Cardiac fibroblast (primary cell): ENCODE results near the gene COLEC12.

Experiments
- DNase-seq, 2 donors: peaks; one replicate each; pipeline versions ENCODE4 v3.0.0 to v3.0.0-alpha.2; 2010; ENCODE audit warnings: low read depth in 2 of 2
- H3K4me3 ChIP-seq, 2 donors: replicated peaks in 1 of 2; 1 replicate in 1 of 2; 2 replicates in 1 of 2; pipeline ENCODE4 v1.5.1; 2011; ENCODE audit warnings: low read depth in 2 of 2, low read length in 2 of 2, mild to moderate bottlenecking in 2 of 2, moderate library complexity in 1 of 2
- TF ChIP-seq, protein P1 (sequence below): IDR thresholded peaks from one replicate; pipeline ENCODE4 v1.5.1; 2011; ENCODE audit warnings: low read depth, mild to moderate bottlenecking, low read length, inconsistent platforms

COLEC12 gene

GRCh38 chr18:518081-518480, 17.6 kb upstream of the COLEC12 start:
- TF ChIP-seq, protein P1, sequence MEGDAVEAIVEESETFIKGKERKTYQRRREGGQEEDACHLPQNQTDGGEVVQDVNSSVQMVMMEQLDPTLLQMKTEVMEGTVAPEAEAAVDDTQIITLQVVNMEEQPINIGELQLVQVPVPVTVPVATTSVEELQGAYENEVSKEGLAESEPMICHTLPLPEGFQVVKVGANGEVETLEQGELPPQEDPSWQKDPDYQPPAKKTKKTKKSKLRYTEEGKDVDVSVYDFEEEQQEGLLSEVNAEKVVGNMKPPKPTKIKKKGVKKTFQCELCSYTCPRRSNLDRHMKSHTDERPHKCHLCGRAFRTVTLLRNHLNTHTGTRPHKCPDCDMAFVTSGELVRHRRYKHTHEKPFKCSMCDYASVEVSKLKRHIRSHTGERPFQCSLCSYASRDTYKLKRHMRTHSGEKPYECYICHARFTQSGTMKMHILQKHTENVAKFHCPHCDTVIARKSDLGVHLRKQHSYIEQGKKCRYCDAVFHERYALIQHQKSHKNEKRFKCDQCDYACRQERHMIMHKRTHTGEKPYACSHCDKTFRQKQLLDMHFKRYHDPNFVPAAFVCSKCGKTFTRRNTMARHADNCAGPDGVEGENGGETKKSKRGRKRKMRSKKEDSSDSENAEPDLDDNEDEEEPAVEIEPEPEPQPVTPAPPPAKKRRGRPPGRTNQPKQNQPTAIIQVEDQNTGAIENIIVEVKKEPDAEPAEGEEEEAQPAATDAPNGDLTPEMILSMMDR = no peak

DNA sequence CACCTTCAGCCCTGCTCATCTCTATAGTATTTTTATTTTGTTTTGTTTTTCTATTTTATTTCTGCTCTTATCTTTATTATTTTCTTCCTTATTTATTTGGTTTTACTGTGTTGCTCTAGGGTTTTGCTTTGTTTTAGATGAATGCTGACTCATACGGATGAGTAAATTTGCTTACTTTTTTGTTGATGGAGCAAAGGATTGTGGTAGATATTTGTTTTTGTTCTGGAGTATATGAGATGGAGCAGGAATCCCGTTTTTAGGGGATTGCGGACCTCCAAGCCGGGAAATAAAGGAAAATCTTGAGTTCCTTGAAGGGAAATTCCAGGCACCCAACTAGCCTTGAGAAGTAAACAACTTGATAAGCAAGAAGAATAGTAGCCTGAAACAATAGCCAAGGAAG, 15.3 kb upstream of the COLEC12 start:
- peak in 1 of 2 donors; percentile 38 for DNase-seq
- no peak overlapping the region for H3K4me3 ChIP-seq
- TF ChIP-seq, protein P1 = no peak

More at GRCh38 chr18:518081-518480, 17.6 kb upstream of the COLEC12 start:
- no peak overlapping the region for H3K4me3 ChIP-seq
- DNase-seq = peak; percentile 33 to 61

DNA sequence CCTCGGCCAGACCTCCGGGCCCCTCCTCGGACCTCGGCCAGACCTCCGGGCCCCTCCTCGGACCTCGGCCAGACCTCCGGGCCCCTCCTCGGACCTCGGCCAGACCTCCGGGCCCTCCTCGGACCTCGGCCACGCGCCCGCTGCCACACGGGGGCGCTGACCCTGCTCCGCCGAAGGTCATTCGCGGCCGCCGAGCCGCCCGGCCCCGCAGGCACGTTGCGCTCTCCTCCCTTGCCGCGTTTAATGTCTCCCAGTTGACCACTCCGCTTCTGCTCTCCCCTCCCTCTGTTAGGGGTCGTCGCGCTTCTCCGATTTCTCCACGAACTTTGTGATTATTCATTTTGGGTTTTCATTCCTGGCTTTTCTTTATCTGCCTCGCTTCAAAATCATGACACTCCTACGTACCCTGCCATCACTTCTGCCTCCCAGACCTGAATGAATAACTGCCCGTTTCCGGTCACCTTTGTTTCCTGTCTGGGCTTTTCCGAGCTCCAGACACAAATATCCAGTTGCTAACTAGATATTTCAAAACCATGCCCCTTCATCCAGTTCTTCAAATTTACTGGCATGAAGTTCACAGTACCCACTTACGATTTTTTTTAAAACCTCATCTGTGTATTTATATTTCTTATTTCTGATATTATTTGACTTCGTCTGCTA, 14.8 kb upstream of the COLEC12 start:
- TF ChIP-seq, protein P1 = no peak
- H3K4me3 ChIP-seq = no peak overlapping the region
- DNase-seq = peak in 1 of 2 donors; percentile 37

DNA sequence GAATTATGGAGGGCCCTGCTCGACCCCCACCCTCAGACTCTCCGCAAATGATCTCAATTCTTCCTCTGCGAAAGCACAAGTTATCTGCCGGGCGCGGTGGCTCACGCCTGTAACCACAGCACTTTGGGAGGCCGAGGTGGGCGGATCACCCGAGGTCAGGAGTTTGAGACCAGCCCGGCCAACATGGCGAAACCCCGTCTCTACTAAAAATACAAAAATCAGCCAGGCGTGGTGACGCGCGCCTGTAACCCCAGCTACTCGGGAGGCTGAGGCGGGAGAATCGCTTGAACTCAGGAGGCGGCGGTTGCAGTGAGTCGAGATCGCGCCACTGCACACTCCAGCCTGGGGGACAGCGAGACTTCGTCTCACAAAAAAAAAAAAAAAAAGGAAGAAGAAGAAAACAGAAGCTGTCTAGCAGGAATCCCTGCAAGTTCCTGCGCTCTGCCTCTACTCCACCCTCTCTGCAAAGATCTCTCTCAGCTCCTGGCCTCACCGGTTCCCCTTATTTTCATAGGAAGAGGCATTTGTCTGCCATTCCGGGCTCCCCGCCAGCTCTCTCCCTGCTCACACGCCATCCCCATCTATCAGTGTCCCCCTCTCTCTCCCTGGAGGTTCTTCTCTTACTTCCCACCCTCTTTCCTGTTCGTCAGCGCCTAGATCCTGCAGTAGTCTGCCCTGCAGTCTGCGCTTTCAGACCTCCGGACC, 13.5 kb upstream of the COLEC12 start:
- no peak overlapping the region for H3K4me3 ChIP-seq
- TF ChIP-seq, protein P1 = no peak
- no peak for DNase-seq

GRCh38 chr18:512957-513356, 12.5 kb upstream of the COLEC12 start:
- no peak overlapping the region for H3K4me3 ChIP-seq
- DNase-seq = no peak
- TF ChIP-seq, protein P1 = no peak

GRCh38 chr18:508835-509234, 8.3 kb upstream of the COLEC12 start:
- TF ChIP-seq, protein P1 = no peak
- no peak for DNase-seq
- H3K4me3 ChIP-seq = no peak overlapping the region
